K562 (cell line): ENCODE results near the gene C22orf39. TPM values are rescaled to one million over a fixed set of nuclear protein-coding genes. Genes with fewer than 3 reads are reported as not detected.

Source experiments
- ADNP ChIP-seq: fragments of 200-800 bp; sonication (Bioruptor generic); IDR thresholded peaks from 2 replicates; pipeline ENCODE4 v1.6.1; 2016; ENCODE audit warnings: missing genetic modification characterization, missing compliant biosample characterization
- ATF1 ChIP-seq, 2 experiments: fragments of 450-650 bp in 1 of 2; IDR thresholded peaks; 2 replicates each; pipeline ENCODE4 v1.6.1; 2016; ENCODE audit warnings: missing compliant biosample characterization in 1 of 2, missing genetic modification characterization in 1 of 2
- ATF3 ChIP-seq, 2 experiments: fragments of 450-650 bp in 1 of 2; sonication (generic) in 1 of 2; formaldehyde crosslinking in 1 of 2; IDR thresholded peaks in 1 of 2; conservative IDR thresholded peaks in 1 of 2; 2 replicates each; pipeline versions ENCODE4 v1.6.1 to v1.8.1; 2016 to 2023; ENCODE audit warnings: mild to moderate bottlenecking in 2 of 2, moderate library complexity in 2 of 2, inconsistent platforms in 1 of 2, missing genetic modification reagents in 1 of 2
- BHLHE40 ChIP-seq: IDR thresholded peaks from 2 replicates; pipeline ENCODE4 v1.6.1; 2011; ENCODE audit warnings: low read length, improper control_type of control experiment
- GABPB1 ChIP-seq: sonication (generic); formaldehyde crosslinking; IDR thresholded peaks from 2 replicates; pipeline ENCODE4 v1.8.0; 2022; ENCODE audit warnings: mild to moderate bottlenecking, missing genetic modification reagents
- GABPB2 ChIP-seq: fragments of 250-450 bp; sonication (Bioruptor Pico); conservative IDR thresholded peaks from 2 replicates; pipeline ENCODE4 v1.5.1; 2021; ENCODE audit warnings: mild to moderate bottlenecking
- GTF3C2 ChIP-seq: IDR thresholded peaks from 3 replicates; pipeline ENCODE4 v1.6.1; 2011; ENCODE audit warnings: borderline replicate concordance, mild to moderate bottlenecking, moderate library complexity; ENCODE audit not compliant: insufficient read length; ENCODE audit errors: extremely low read depth
- HEY1 ChIP-seq: fragments of 250-450 bp; sonication (Bioruptor Pico); IDR thresholded peaks from 2 replicates; pipeline ENCODE4 v1.5.0; 2020; ENCODE audit warnings: mild to moderate bottlenecking, moderate library complexity, borderline replicate concordance
- KAT2B ChIP-seq: IDR thresholded peaks from one replicate; pipeline ENCODE4 v1.6.1; 2012; ENCODE audit warnings: low read depth, mild to moderate bottlenecking, control low read depth, inconsistent platforms, low read length, moderate library complexity
- MEF2A ChIP-seq: IDR thresholded peaks from 2 replicates; pipeline ENCODE4 v1.6.1; 2011; ENCODE audit warnings: low read depth, mild to moderate bottlenecking, low read length, moderate library complexity; ENCODE audit not compliant: control insufficient read depth
- SMAD1 ChIP-seq: fragments of 150-350 bp; IDR thresholded peaks from 2 replicates; pipeline ENCODE4 v1.6.1; 2014; ENCODE audit warnings: low read length, low read depth; ENCODE audit not compliant: partially characterized antibody
- SMARCB1 ChIP-seq: IDR thresholded peaks from 2 replicates; pipeline ENCODE4 v1.6.1; 2011; ENCODE audit warnings: improper control_type of control experiment, low read depth; ENCODE audit not compliant: insufficient read length
- SNIP1 ChIP-seq: fragments of 450-650 bp; IDR thresholded peaks from 2 replicates; pipeline ENCODE4 v1.7.1; 2017; ENCODE audit warnings: low read depth, mild to moderate bottlenecking
- TARDBP ChIP-seq: fragments of 450-650 bp; IDR thresholded peaks from 2 replicates; pipeline ENCODE4 v1.6.1; 2016
- ZNF354B ChIP-seq: fragments of 250-450 bp; sonication (Bioruptor Pico); IDR thresholded peaks from 2 replicates; pipeline ENCODE4 v1.4.0; 2020
- ZNF79 ChIP-seq: fragments of 250-450 bp; sonication (Bioruptor Pico); IDR thresholded peaks from 2 replicates; pipeline ENCODE4 v1.4.0; 2020; ENCODE audit warnings: low read depth, mild to moderate bottlenecking, moderate library complexity
- polyA plus RNA-seq, 8 experiments: library from polyadenylated mRNA; depleted of rRNA in 4 of 8; stranded (reverse) in 5 of 8; unstranded in 3 of 8; fragments of >200 nt; fragmentation: Nextera tagmentation in 2 of 8; fragmentation: Illumina TruSeq in 1 of 8; extraction: Ambion mirVana in 2 of 8; extraction: Trizol in 1 of 8; gene quantifications; 2 replicates each; pipeline versions ENCODE4 v1.2.1 to v1.2.3, GENCODE V29; 2011 to 2014; ENCODE audit warnings: inconsistent platforms in 1 of 8, missing spikeins in 1 of 8
- total RNA-seq, 7 experiments: library from RNA; depleted of rRNA in 6 of 7; stranded (reverse); fragments of >200 nt in 6 of 7; fragmentation: Illumina TruSeq in 2 of 7; extraction: Trizol in 2 of 7; gene quantifications; 2 replicates each; pipeline versions ENCODE4 v1.2.1 to v1.2.3, GENCODE V29; 2011 to 2021; ENCODE audit warnings: low replicate concordance in 1 of 7
- TF ChIP-seq, protein P1 (sequence below), 2 experiments: fragments of 450-650 bp in 1 of 2; sonication (generic) in 1 of 2; formaldehyde crosslinking; conservative IDR thresholded peaks; 2 replicates each; pipeline versions ENCODE4 v1.4.0 to v1.8.1; 2020 to 2022; ENCODE audit warnings: mild to moderate bottlenecking in 1 of 2, missing genetic modification reagents in 1 of 2
- TF ChIP-seq, protein P2 (sequence below), 2 experiments: fragments of 450-650 bp in 1 of 2; IDR thresholded peaks; 2 replicates each; pipeline ENCODE4 v1.6.1; 2011 to 2017; ENCODE audit warnings: low read depth in 2 of 2, antibody characterized with exemption in 1 of 2, borderline replicate concordance in 1 of 2, low read length in 1 of 2, mild to moderate bottlenecking in 1 of 2, mixed read lengths in 1 of 2; ENCODE audit not compliant: control insufficient read depth in 1 of 2

The C22orf39 gene
- total and polyA plus RNA-seq, 9 of the 15 experiments (the other 6 are each of a cell fraction or from before 2014, with no cell fraction given), result 20.4 to 139 (median 66.8) TPM

- TF ChIP-seq SMARCB1, result no peak
- TF ChIP-seq GTF3C2, result no peak
- TF ChIP-seq ZNF354B, result peak; percentile 5; the same call in 1 of the 2 replicates
- no peak for TF ChIP-seq SMAD1
- peak; percentile 81 for TF ChIP-seq BHLHE40
- TF ChIP-seq, protein P1, sequence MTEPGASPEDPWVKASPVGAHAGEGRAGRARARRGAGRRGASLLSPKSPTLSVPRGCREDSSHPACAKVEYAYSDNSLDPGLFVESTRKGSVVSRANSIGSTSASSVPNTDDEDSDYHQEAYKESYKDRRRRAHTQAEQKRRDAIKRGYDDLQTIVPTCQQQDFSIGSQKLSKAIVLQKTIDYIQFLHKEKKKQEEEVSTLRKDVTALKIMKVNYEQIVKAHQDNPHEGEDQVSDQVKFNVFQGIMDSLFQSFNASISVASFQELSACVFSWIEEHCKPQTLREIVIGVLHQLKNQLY (CRISPR knock-in tag; conservative IDR thresholded peaks at IDR 0.05), result no peak
- no peak for TF ChIP-seq ATF1 (CRISPR knock-in tag; IDR thresholded peaks at IDR 0.05)
- TF ChIP-seq ATF1 (tag; IDR thresholded peaks at IDR 0.05), result peak; percentile 74
- TF ChIP-seq ZNF79 (CRISPR knock-in tag), result no peak
- peak; percentile 72; the same call in 1 of the 2 replicates for TF ChIP-seq GABPB2 (CRISPR knock-in tag)
- TF ChIP-seq HEY1 (CRISPR knock-in tag), result 0 out of 2 replicates have a peak, but pooled peaks have one; percentile 3
- peak; percentile 20; the same call in 1 of the 2 replicates for TF ChIP-seq TARDBP
- TF ChIP-seq, protein P2, sequence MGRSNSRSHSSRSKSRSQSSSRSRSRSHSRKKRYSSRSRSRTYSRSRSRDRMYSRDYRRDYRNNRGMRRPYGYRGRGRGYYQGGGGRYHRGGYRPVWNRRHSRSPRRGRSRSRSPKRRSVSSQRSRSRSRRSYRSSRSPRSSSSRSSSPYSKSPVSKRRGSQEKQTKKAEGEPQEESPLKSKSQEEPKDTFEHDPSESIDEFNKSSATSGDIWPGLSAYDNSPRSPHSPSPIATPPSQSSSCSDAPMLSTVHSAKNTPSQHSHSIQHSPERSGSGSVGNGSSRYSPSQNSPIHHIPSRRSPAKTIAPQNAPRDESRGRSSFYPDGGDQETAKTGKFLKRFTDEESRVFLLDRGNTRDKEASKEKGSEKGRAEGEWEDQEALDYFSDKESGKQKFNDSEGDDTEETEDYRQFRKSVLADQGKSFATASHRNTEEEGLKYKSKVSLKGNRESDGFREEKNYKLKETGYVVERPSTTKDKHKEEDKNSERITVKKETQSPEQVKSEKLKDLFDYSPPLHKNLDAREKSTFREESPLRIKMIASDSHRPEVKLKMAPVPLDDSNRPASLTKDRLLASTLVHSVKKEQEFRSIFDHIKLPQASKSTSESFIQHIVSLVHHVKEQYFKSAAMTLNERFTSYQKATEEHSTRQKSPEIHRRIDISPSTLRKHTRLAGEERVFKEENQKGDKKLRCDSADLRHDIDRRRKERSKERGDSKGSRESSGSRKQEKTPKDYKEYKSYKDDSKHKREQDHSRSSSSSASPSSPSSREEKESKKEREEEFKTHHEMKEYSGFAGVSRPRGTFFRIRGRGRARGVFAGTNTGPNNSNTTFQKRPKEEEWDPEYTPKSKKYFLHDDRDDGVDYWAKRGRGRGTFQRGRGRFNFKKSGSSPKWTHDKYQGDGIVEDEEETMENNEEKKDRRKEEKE (IDR thresholded peaks at IDR 0.05; ENCODE audit: borderline replicate concordance in 1 of 2, control insufficient read depth in 1 of 2, low read depth in 2 of 2, low read length in 1 of 2), result no peak
- no peak; the same call in 1 of the 2 replicates for TF ChIP-seq ADNP
- TF ChIP-seq SNIP1, result no peak; the same call in 1 of the 2 replicates
- no peak for TF ChIP-seq MEF2A
- TF ChIP-seq GABPB1 (CRISPR knock-in tag), result no peak
- no peak for TF ChIP-seq ATF3 (IDR thresholded peaks at IDR 0.05)
- 0 out of 2 replicates have a peak, but pooled peaks have one; percentile 64 for TF ChIP-seq ATF3 (CRISPR knock-in tag; conservative IDR thresholded peaks at IDR 0.05)
- TF ChIP-seq KAT2B, result no peak
Measured at GRCh38 chr22:19419464-19420178, 27.9 kb downstream of the C22orf39 start (continued).
